GM21423 (cell line): ENCODE data around the gene YPEL5.
"Not testable (repeated sequence)": the region's sequence is repeated elsewhere in the genome, so short reads cannot be mapped to it uniquely, and the experiment has no call there.

Experiments used
- ATAC-seq: cut with Tn5 transposase; IDR thresholded peaks from one replicate; pipeline ENCODE4 v1.9.1; 2021; ENCODE audit warnings: mild to moderate bottlenecking, moderate library complexity; ENCODE audit not compliant: unreplicated experiment

YPEL5 gene

GRCh38 chr2:30136764-30137444 is 9.9 kb upstream of the YPEL5 start:
- ATAC-seq: no peak

GRCh38 chr2:30139131-30139870 is 7.5 kb upstream of the YPEL5 start:
- ATAC-seq: peak; percentile 77

GRCh38 chr2:30141136-30141535 is 5.7 kb upstream of the YPEL5 start:
- no peak for ATAC-seq

- no peak for ATAC-seq
Measured at GRCh38 chr2:30144260-30144659, 2.5 kb upstream of the YPEL5 start.

DNA sequence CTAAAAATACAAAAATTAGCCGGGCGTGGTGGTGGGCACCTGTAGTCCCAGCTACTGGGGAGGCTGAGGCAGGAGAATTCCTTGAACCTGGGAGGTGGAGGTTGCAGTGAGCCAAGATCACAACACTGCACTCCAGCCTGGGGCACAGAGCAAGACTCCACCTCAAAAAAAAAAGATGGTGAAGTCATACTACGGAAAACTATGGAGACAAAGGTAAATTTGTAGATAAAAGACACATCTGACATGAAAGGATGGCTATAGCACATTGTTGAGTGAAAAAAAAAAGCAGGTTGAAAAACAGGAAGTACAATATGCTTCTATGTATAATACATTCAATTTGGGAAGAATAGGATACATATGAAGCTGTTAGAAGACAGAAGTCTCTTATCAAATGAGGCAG is 1.9 kb upstream of the YPEL5 start:
- not testable (repeated sequence) for ATAC-seq

- ATAC-seq: no peak
Measured at GRCh38 chr2:30145826-30146336, 926 bp upstream of the YPEL5 start.

DNA sequence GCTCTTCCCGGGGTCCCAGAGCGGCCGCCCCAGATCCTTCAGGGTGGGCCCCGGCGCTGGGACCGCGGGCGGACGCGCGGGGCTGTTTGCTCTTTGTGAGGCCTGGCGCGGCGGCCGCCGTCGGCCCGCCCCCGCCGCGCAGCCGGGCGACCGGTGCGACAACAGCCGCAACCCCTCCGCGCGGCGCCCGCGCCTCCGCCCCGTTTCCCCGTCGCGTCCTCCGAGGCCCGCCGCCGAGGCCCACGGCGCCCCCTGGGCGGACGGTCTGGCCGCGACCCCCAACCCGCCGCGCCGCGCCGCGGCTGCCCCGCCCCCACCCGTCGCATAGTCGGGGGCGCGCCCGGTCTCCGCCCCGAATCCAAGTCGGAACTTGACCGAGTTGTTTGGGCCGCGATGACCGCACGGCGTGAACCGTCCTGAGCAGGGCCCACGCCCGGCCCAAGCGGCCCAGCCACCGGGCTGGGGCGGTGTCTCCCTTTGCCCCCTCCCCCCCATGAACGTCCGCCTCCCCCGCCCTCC is 448 bp downstream of the YPEL5 start:
- ATAC-seq: no peak

GRCh38 chr2:30147715-30148610 is 1.2 kb downstream of the YPEL5 start:
- peak; percentile 20 for ATAC-seq

DNA sequence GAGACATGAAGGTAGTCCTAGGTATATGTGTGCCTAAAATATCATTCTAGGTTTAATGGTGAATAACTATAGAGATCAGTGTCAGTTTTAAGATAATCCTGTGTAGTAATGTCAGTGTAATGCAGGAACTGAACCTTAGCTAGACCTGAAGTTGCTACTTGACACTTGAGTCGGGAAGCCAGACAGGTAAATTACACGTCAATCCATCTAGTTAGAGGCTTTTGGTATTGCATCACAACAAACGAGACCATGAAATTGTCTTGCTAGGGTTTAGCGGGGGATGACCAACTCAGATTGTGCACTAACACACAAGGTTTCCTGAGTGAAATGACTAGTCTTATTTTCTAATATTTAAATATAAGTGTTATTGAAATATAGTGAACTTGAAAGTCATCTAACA is 2.0 kb downstream of the YPEL5 start:
- ATAC-seq: no peak

DNA sequence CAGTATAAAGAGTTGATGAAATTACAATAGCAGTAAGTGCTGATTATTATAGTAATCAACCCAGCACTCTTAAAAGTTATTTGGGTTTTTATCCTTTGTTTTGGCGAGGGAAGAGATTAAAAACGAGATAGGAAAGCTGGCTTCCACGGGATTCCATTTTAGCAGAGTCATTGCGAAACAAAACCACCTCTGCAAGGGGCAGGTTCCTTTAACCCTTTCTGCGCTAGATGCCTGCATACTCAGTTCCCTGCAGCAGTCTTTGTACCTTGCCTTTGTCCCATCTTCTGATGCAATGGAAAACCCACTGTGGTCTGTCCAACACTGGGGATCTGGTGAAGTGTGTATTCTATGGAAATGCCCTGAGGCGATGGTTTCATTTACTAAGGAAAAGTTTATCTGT is 2.7 kb downstream of the YPEL5 start:
- ATAC-seq: no peak

DNA sequence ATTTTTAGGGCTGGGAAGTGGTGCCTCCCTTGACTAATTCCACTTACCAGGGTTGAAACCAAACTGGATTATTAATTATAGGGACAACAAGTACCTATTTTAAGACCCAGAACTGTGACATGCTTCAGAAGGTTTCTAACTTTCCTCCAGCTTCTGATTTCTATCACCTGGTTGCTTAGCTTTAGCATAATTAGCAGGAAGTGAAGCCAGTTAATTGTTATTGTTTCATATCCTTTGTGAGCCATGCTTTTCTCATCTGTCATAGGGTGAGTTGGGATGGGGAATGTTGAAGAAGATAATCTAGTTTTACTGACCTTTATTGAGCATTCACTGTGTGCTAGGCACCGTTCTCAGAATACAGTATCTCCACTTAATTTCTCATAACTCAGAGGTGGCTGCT is 3.2 kb downstream of the YPEL5 start:
- ATAC-seq: no peak

- no peak for ATAC-seq
Measured at GRCh38 chr2:30150786-30151185, 4.0 kb downstream of the YPEL5 start.

DNA sequence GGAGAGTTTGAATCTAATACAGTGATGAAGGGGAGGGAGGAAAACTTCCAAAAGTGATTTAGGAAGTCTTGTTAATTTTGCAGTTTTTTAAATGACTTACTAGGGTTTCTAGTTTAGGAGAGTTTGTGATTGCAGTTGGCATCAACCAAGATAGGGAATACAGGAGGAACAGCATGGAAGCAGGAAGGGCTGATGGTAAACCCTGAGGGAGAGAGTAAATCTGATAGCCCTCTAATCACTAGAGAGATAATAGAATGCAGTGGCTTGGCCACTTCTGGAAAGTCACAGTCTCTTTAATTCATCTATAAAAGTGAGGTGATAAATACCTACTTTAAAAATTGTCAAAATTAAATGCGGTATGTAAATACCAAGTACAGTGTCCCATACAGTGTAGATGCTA is 5.6 kb downstream of the YPEL5 start:
- ATAC-seq: no peak

DNA sequence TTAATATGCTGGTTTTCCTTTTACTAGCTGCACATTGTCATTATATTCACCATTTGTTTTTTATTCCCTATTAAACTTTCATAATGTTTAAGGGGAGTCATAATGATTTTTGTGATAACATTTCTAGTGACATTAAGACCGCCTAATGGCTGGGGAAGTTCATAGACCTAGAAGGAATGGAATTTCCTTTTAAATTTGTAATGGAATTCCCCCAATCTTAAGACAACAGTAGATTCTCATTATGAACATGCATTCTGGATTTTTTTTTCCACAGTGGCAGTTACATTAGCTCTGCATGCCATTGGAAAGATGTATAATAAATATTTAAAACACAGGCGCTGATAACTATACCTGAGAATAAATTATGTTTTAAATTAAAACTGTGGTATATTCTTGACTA is 8.4 kb downstream of the YPEL5 start:
- no peak for ATAC-seq

- ATAC-seq: no peak
Measured at GRCh38 chr2:30155889-30156658, 9.3 kb downstream of the YPEL5 start.

DNA sequence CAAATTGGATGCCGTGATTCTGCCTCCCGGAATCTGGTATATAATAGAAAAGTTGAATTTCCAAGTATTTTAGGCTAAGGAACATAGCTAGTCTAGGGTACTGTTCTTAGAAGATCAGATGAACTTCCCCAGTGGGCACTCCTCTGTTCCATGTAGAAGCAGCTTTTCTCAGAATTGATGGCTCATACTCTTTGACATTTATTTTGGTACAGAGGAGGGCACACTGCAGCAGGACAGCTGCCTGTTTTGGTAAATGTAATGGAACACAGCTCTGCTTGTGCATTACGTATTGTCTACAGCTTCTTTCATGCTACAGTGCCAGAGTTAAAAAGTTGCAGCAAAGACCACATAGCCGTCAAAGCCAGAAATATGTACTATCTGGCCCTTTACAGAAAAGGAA is 10.8 kb downstream of the YPEL5 start:
- no peak for ATAC-seq

DNA sequence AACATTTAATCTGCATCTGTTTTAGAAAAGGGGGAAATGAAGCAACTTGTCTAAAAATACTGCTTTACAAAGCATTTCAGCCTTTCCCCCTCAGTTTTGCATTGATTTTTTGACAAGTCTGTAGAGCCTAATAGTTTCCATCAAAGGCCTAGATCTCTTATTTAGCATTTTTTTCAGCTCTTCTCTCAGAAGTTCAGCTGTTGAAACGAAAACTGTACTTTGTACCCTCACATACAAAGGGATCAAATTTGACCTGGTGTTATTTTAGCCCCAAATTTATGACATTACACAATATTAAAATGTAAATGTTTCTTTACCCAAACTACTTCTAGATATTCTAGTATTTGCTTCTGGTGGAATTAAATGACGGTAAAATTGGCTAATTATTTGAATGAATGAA is 13.0 kb downstream of the YPEL5 start:
- no peak for ATAC-seq

- no peak for ATAC-seq
Measured at GRCh38 chr2:30161929-30162706, 15.3 kb downstream of the YPEL5 start.

GRCh38 chr2:30162806-30163205 is 16.0 kb downstream of the YPEL5 start:
- ATAC-seq: no peak
